ENCODE measurements around the gene ESRRA. TPM values are rescaled to one million over a fixed set of nuclear protein-coding genes. Genes with fewer than 3 reads are reported as not detected.

The ESRRA gene
- polyA plus RNA-seq, 1 donor from 2014 or later: 29.0 TPM

- no peak for TF ChIP-seq EZH2 (IDR thresholded peaks at IDR 0.05; ENCODE audit: borderline replicate concordance, insufficient read depth, low read length, poor library complexity, severe bottlenecking)
- TF ChIP-seq CTCF (IDR thresholded peaks at IDR 0.05; ENCODE audit: poor library complexity, severe bottlenecking): no peak
- TF ChIP-seq TAF1 (IDR thresholded peaks at IDR 0.05; ENCODE audit: low read depth): no peak
- Histone ChIP-seq H3K4me2 (ENCODE audit: low read length) (no peak overlapping the region), H3K27me3 (ENCODE audit: insufficient read depth, low read depth, low read length) (no peaks in the 10 kb centered on the region), H3K9me3 (ENCODE audit: low read length) (no peaks in the 10 kb centered on the region), H3K27ac (ENCODE audit: low read length) (no peak overlapping the region), H2AFZ (ENCODE audit: low read depth, low read length) (no peak overlapping the region), H4K20me1 (ENCODE audit: insufficient read depth) (no peaks in the 10 kb centered on the region), H3F3A (ENCODE audit: insufficient read depth, low read length, poor library complexity, severe bottlenecking) (no peaks in the 10 kb centered on the region), H3K4me3 (ENCODE audit: low read length) (no peak overlapping the region), H3K36me3 (ENCODE audit: insufficient read depth, low read length) (no peaks in the 10 kb centered on the region), H3K9me2 (ENCODE audit: insufficient read depth, low read length) (no peaks in the 10 kb centered on the region), H3K9ac (ENCODE audit: low read length) (no peak overlapping the region), H3K79me2 (replicated peaks; ENCODE audit: insufficient read depth, low read length) (no peaks in the 10 kb centered on the region)
These were observed 45.7 kb upstream of the ESRRA start for GRCh38 chr11:64259533-64260067.

GRCh38 chr11:64260147-64260708, 45.1 kb upstream of the ESRRA start:
- Histone ChIP-seq H2AFZ (ENCODE audit: low read depth, low read length) (no peak overlapping the region), H3K27ac (ENCODE audit: low read length) (no peak overlapping the region), H3K4me3 (ENCODE audit: low read length) (no peak overlapping the region), H4K20me1 (ENCODE audit: insufficient read depth) (no peaks in the 10 kb centered on the region), H3K9me3 (ENCODE audit: low read length) (no peaks in the 10 kb centered on the region), H3F3A (ENCODE audit: insufficient read depth, low read length, poor library complexity, severe bottlenecking) (no peaks in the 10 kb centered on the region), H3K9ac (ENCODE audit: low read length) (no peak overlapping the region), H3K9me2 (ENCODE audit: insufficient read depth, low read length) (no peaks in the 10 kb centered on the region), H3K36me3 (ENCODE audit: insufficient read depth, low read length) (no peaks in the 10 kb centered on the region), H3K79me2 (replicated peaks; ENCODE audit: insufficient read depth, low read length) (no peaks in the 10 kb centered on the region), H3K4me2 (ENCODE audit: low read length) (no peak overlapping the region), H3K27me3 (ENCODE audit: insufficient read depth, low read depth, low read length) (no peaks in the 10 kb centered on the region)
- TF ChIP-seq REST (IDR thresholded peaks at IDR 0.05; ENCODE audit: borderline replicate concordance): no peak
- TF ChIP-seq CTCF (IDR thresholded peaks at IDR 0.05; ENCODE audit: poor library complexity, severe bottlenecking): no peak
- no peak for TF ChIP-seq EZH2 (IDR thresholded peaks at IDR 0.05; ENCODE audit: borderline replicate concordance, insufficient read depth, low read length, poor library complexity, severe bottlenecking)
- no peak for TF ChIP-seq EP300 (conservative IDR thresholded peaks at IDR 0.05; ENCODE audit: poor library complexity, severe bottlenecking)
- no peak for TF ChIP-seq SMC3 (conservative IDR thresholded peaks at IDR 0.05; ENCODE audit: poor library complexity)
- no peak for TF ChIP-seq TAF1 (IDR thresholded peaks at IDR 0.05; ENCODE audit: low read depth)
- no peak for TF ChIP-seq RAD21 (conservative IDR thresholded peaks at IDR 0.05)
- no peak for TF ChIP-seq MXI1 (conservative IDR thresholded peaks at IDR 0.05; ENCODE audit: poor library complexity, severe bottlenecking)
- no peak for TF ChIP-seq POLR2AphosphoS5 (IDR thresholded peaks at IDR 0.05)
